ENCODE data around the gene CALML3. TPM values are rescaled to one million over a fixed set of nuclear protein-coding genes. Genes with fewer than 3 reads are reported as not detected.

The CALML3 gene
- total RNA-seq, 1 experiment from 2014 or later, result not detected

- Histone ChIP-seq H3K27me3 (replicated peaks; ENCODE audit: insufficient read depth, low read depth, low read length, poor library complexity) (no peaks in the 10 kb centered on the region), H3K36me3 (ENCODE audit: insufficient read depth, low read length, poor library complexity, severe bottlenecking) (no peaks in the 10 kb centered on the region), H3K4me3 (ENCODE audit: low read depth, low read length, poor library complexity, severe bottlenecking) (no peak overlapping the region), H3K4me1 (ENCODE audit: insufficient read depth, low read length, poor library complexity, severe bottlenecking) (no peaks in the 10 kb centered on the region), H3K27ac (ENCODE audit: low read depth, low read length, poor library complexity, severe bottlenecking) (no peak overlapping the region), H3K9me3 (ENCODE audit: low read depth, low read length, poor library complexity, severe bottlenecking) (no peaks in the 10 kb centered on the region)
- intact Hi-C loops (cut with micrococcal nuclease; ENCODE audit: unreplicated experiment), result no loop called here
- POLR2A ChIA-PET (ENCODE audit: low non-redundant PET), result no interaction called here
- TF ChIP-seq, protein P1, sequence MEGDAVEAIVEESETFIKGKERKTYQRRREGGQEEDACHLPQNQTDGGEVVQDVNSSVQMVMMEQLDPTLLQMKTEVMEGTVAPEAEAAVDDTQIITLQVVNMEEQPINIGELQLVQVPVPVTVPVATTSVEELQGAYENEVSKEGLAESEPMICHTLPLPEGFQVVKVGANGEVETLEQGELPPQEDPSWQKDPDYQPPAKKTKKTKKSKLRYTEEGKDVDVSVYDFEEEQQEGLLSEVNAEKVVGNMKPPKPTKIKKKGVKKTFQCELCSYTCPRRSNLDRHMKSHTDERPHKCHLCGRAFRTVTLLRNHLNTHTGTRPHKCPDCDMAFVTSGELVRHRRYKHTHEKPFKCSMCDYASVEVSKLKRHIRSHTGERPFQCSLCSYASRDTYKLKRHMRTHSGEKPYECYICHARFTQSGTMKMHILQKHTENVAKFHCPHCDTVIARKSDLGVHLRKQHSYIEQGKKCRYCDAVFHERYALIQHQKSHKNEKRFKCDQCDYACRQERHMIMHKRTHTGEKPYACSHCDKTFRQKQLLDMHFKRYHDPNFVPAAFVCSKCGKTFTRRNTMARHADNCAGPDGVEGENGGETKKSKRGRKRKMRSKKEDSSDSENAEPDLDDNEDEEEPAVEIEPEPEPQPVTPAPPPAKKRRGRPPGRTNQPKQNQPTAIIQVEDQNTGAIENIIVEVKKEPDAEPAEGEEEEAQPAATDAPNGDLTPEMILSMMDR (conservative IDR thresholded peaks at IDR 0.05; ENCODE audit: low read depth, low read length), result no peak
- no peak for TF ChIP-seq EZH2 (IDR thresholded peaks at IDR 0.05; ENCODE audit: borderline replicate concordance, low read depth, low read length, poor library complexity, severe bottlenecking)
- DNase-seq (ENCODE audit: low spot score), result no peak
- BruUV-seq (replicated peaks), result no TSS peak
- CTCF ChIA-PET, result no interaction called here
Measured at GRCh38 chr10:5480162-5480941, 44.4 kb upstream of the CALML3 start.

DNA sequence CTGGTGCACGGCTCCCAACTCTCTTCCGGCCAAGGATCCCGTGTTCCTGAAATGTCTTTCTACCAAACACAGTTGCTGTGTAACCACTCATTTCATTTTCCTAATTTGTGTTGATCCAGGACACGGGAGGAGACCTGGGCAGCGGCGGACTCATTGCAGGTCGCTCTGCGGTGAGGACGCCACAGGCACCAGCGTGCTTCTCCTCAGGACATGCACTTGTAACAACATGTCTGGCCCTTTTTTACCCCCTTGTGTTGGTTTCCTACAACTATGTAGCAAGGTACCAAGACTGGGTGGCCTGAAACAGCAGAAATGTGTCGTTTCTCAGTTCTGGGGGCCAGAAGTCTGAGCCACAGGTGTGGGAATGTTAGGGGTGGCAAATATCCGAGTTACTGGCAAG, 43.6 kb upstream of the CALML3 start:
- CTCF ChIA-PET, result no interaction called here

DNA sequence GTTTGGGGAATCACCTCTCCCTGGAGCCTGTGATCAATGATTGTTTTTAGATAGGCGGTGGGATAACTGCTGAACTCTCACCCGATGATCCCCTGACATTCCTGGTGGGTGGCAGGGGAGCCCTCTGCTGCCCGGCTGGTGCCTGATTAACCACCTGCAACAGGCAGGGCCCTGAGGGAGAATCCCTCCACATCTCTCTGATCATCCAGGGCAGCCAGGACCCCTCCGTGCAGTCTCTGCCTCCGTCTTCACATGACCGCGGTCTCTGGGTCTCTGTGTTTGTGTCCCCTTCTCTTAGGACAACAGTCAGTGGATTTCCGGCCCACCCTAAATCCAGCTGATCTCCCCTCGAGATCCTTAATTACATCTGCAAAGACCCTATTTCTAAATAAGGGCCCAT, 42.7 kb upstream of the CALML3 start:
- Histone ChIP-seq H3K36me3 (ENCODE audit: insufficient read depth, low read length, poor library complexity, severe bottlenecking) (no peaks in the 10 kb centered on the region), H3K4me3 (ENCODE audit: low read depth, low read length, poor library complexity, severe bottlenecking) (no peak overlapping the region), H3K4me1 (ENCODE audit: insufficient read depth, low read length, poor library complexity, severe bottlenecking) (no peaks in the 10 kb centered on the region), H3K27ac (ENCODE audit: low read depth, low read length, poor library complexity, severe bottlenecking) (no peak overlapping the region), H3K9me3 (ENCODE audit: low read depth, low read length, poor library complexity, severe bottlenecking) (no peaks in the 10 kb centered on the region), H3K27me3 (replicated peaks; ENCODE audit: insufficient read depth, low read depth, low read length, poor library complexity) (no peaks in the 10 kb centered on the region)
- BruUV-seq (replicated peaks), result no TSS peak
- no peak for DNase-seq (ENCODE audit: low spot score)
- intact Hi-C loops (cut with micrococcal nuclease; ENCODE audit: unreplicated experiment), result no loop called here
- CTCF ChIA-PET, result no interaction called here
- POLR2A ChIA-PET (ENCODE audit: low non-redundant PET), result no interaction called here
- TF ChIP-seq EZH2 (IDR thresholded peaks at IDR 0.05; ENCODE audit: borderline replicate concordance, low read depth, low read length, poor library complexity, severe bottlenecking), result no peak
- TF ChIP-seq, protein P1 (conservative IDR thresholded peaks at IDR 0.05; ENCODE audit: low read depth, low read length), result no peak

More for the DNA sequence above, 43.6 kb upstream of the CALML3 start:
- BruUV-seq (replicated peaks), result no TSS peak
- H3K9me3 ChIP-seq (ENCODE audit: low read depth, low read length, poor library complexity, severe bottlenecking), result no peaks in the 10 kb centered on the region
- POLR2A ChIA-PET (ENCODE audit: low non-redundant PET), result no interaction called here
- no peaks in the 10 kb centered on the region for H3K27me3 ChIP-seq (replicated peaks; ENCODE audit: insufficient read depth, low read depth, low read length, poor library complexity)
- no peak overlapping the region for H3K4me3 ChIP-seq (ENCODE audit: low read depth, low read length, poor library complexity, severe bottlenecking)
- no peaks in the 10 kb centered on the region for H3K4me1 ChIP-seq (ENCODE audit: insufficient read depth, low read length, poor library complexity, severe bottlenecking)
- no peak for DNase-seq (ENCODE audit: low spot score)
- H3K36me3 ChIP-seq (ENCODE audit: insufficient read depth, low read length, poor library complexity, severe bottlenecking), result no peaks in the 10 kb centered on the region
- H3K27ac ChIP-seq (ENCODE audit: low read depth, low read length, poor library complexity, severe bottlenecking), result no peak overlapping the region
- no peak for TF ChIP-seq EZH2 (IDR thresholded peaks at IDR 0.05; ENCODE audit: borderline replicate concordance, low read depth, low read length, poor library complexity, severe bottlenecking)
- TF ChIP-seq, protein P1 (conservative IDR thresholded peaks at IDR 0.05; ENCODE audit: low read depth, low read length), result no peak
- intact Hi-C loops (cut with micrococcal nuclease; ENCODE audit: unreplicated experiment), result no loop called here

All from A673 (cell line).